ENCODE measurements around the gene SLAIN1. TPM values are rescaled to one million over a fixed set of nuclear protein-coding genes. Genes with fewer than 3 reads are reported as not detected.
"Not testable (repeated sequence)": the region's sequence is repeated elsewhere in the genome, so short reads cannot be mapped to it uniquely, and the experiment has no call there.

The SLAIN1 gene
- total and polyA plus RNA-seq, 2 donors (not counting 1 experiment from before 2014, with no cell fraction given) = 12.7 to 29.5 TPM

GRCh38 chr13:77660841-77661250 is 36.6 kb upstream of the SLAIN1 start:
- Mint-ChIP-seq H3K4me3 (no peak overlapping the region), H3K4me1 (no peaks in the 10 kb centered on the region), H3K9me3 (ENCODE audit: insufficient read depth) (no peaks in the 10 kb centered on the region), H3K27ac (no peak overlapping the region), H3K27me3 (no peaks in the 10 kb centered on the region)
- POLR2A ChIA-PET = no interaction called here
- Histone ChIP-seq H3K9me3 (ENCODE audit: control extremely low read depth in 1 of 3, control insufficient read depth in 2 of 3, insufficient read depth in 1 of 3, low read length in 2 of 3) (peaks cover 0 to 10% (median 0%) of the 10 kb centered on the region in 3 donors), H3K27ac (ENCODE audit: low read length in 2 of 2) (no peak overlapping the region), H3K79me2 (ENCODE audit: control insufficient read depth, insufficient read depth, low read length) (no peaks in the 10 kb centered on the region), H3K27me3 (replicated peaks in 1 of 4; ENCODE audit: control extremely low read depth in 1 of 4, control insufficient read depth in 3 of 4, insufficient read depth in 4 of 4, low read length in 3 of 4) (peaks cover 0 to 4% (median 0%) of the 10 kb centered on the region in 4 experiments), H3K9ac (ENCODE audit: low read length) (no peak overlapping the region), H2AFZ (ENCODE audit: insufficient read depth, low read depth, low read length, poor library complexity, severe bottlenecking) (no peak overlapping the region), H3K36me3 (replicated peaks in 1 of 2; ENCODE audit: control extremely low read depth in 1 of 2, control insufficient read depth in 1 of 2, extremely low read depth in 1 of 2, insufficient read depth in 2 of 2, low read length in 1 of 2) (no peaks in the 10 kb centered on the region), H3K4me2 (replicated peaks; ENCODE audit: low read depth, low read length, poor library complexity, severe bottlenecking) (no peak overlapping the region), H3K4me1 (ENCODE audit: control insufficient read depth in 2 of 2, insufficient read depth in 2 of 2, low read length in 2 of 2) (no peaks in the 10 kb centered on the region), H3K4me3 (ENCODE audit: control extremely low read depth in 1 of 5, extremely low read depth in 1 of 5, insufficient read depth in 1 of 5, low read depth in 2 of 5, low read length in 4 of 5) (no peak overlapping the region), H4K20me1 (ENCODE audit: control insufficient read depth, insufficient read depth, low read length, poor library complexity, severe bottlenecking) (no peaks in the 10 kb centered on the region)
- no peak for TF ChIP-seq EZH2 (IDR thresholded peaks at IDR 0.05; ENCODE audit: borderline replicate concordance, insufficient read depth, low read depth, low read length, poor library complexity, severe bottlenecking)
- TF ChIP-seq CTCF (IDR thresholded peaks at IDR 0.05) = no peak
- intact Hi-C loops (cut with micrococcal nuclease) = no loop called here
- DNase-seq (no peak), ATAC-seq (ENCODE audit: low read depth) (no peak)
- WGBS (ENCODE audit: insufficient coverage) = 89% methylated on average over 12 of the region's 15 CpGs
- CTCF ChIA-PET = no interaction called here

DNA sequence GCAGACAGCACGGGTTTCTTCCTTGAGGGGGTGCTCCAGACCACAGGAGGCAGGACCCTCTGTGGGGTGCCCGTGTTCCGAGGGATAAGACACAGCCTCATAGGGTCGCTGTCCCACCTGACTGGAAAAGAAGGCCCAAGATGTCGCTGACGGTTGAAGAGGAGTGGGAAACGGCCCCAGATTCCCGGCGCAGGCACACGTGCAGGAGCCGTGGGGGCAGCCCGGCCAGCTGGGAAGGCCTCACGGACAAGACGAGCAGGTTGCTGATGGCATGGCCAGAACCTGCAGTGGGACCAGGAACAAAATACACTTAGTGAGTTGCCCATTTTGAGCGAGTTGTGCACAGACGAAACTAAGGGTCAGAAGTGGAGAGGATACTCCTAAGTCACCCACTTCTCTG is 35.2 kb upstream of the SLAIN1 start:
- ATAC-seq (ENCODE audit: low read depth); H3K27me3 ChIP-seq (replicated peaks in 1 of 4; ENCODE audit: control extremely low read depth in 1 of 4, control insufficient read depth in 3 of 4, insufficient read depth in 4 of 4, low read length in 3 of 4); H3K36me3 ChIP-seq (replicated peaks in 1 of 2; ENCODE audit: control extremely low read depth in 1 of 2, control insufficient read depth in 1 of 2, extremely low read depth in 1 of 2, insufficient read depth in 2 of 2, low read length in 1 of 2); intact Hi-C loops (cut with micrococcal nuclease); H3K4me3 ChIP-seq (ENCODE audit: control extremely low read depth in 1 of 5, extremely low read depth in 1 of 5, insufficient read depth in 1 of 5, low read depth in 2 of 5, low read length in 4 of 5); H3K9ac ChIP-seq (ENCODE audit: low read length); H2AFZ ChIP-seq (ENCODE audit: insufficient read depth, low read depth, low read length, poor library complexity, severe bottlenecking); H4K20me1 ChIP-seq (ENCODE audit: control insufficient read depth, insufficient read depth, low read length, poor library complexity, severe bottlenecking); H3K9me3 ChIP-seq (ENCODE audit: control extremely low read depth in 1 of 3, control insufficient read depth in 2 of 3, insufficient read depth in 1 of 3, low read length in 2 of 3); H3K4me1 Mint-ChIP-seq; H3K4me1 ChIP-seq (ENCODE audit: control insufficient read depth in 2 of 2, insufficient read depth in 2 of 2, low read length in 2 of 2); POLR2A ChIA-PET; H3K4me3 Mint-ChIP-seq; H3K9me3 Mint-ChIP-seq (ENCODE audit: insufficient read depth); DNase-seq; H3K27ac ChIP-seq (ENCODE audit: low read length in 2 of 2); H3K4me2 ChIP-seq (replicated peaks; ENCODE audit: low read depth, low read length, poor library complexity, severe bottlenecking); H3K27ac Mint-ChIP-seq; H3K79me2 ChIP-seq (ENCODE audit: control insufficient read depth, insufficient read depth, low read length); CTCF ChIA-PET: not testable (repeated sequence)
- peaks cover 11% of the 10 kb centered on the region for H3K27me3 Mint-ChIP-seq
- WGBS (ENCODE audit: insufficient coverage) = 93% methylated on average over 14 of the region's 16 CpGs

DNA sequence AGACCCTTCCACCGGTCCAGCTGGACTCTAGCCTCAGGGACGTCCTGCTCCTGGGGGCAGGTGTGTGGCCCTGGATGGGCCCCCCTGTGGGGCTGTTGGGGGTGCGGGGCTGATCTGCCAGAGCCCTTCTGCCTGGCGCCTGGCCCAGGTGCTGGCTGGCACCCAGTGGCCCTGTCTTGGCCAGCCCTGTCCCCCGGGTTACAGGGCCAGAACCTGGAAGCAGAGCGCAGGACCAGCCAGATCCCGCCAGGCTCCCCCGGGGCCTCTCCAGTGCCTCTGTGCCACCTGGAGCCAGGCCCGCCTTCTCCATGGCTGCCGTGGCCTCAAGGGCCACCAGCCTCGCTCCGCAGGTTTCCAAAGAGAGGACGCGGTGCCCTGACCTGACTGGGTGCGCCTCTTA is 34.7 kb upstream of the SLAIN1 start:
- H3K4me3 Mint-ChIP-seq = not testable (repeated sequence)

More for the DNA sequence above, 34.7 kb upstream of the SLAIN1 start:
- H3K9ac ChIP-seq (ENCODE audit: low read length); H3K9me3 ChIP-seq (ENCODE audit: control extremely low read depth in 1 of 3, control insufficient read depth in 2 of 3, insufficient read depth in 1 of 3, low read length in 2 of 3); H3K27me3 ChIP-seq (replicated peaks in 1 of 4; ENCODE audit: control extremely low read depth in 1 of 4, control insufficient read depth in 3 of 4, insufficient read depth in 4 of 4, low read length in 3 of 4); H3K79me2 ChIP-seq (ENCODE audit: control insufficient read depth, insufficient read depth, low read length); intact Hi-C loops (cut with micrococcal nuclease); H4K20me1 ChIP-seq (ENCODE audit: control insufficient read depth, insufficient read depth, low read length, poor library complexity, severe bottlenecking); ATAC-seq (ENCODE audit: low read depth); H3K4me3 ChIP-seq (ENCODE audit: control extremely low read depth in 1 of 5, extremely low read depth in 1 of 5, insufficient read depth in 1 of 5, low read depth in 2 of 5, low read length in 4 of 5); POLR2A ChIA-PET; H3K27ac Mint-ChIP-seq; H3K4me1 Mint-ChIP-seq; DNase-seq; H2AFZ ChIP-seq (ENCODE audit: insufficient read depth, low read depth, low read length, poor library complexity, severe bottlenecking); H3K4me2 ChIP-seq (replicated peaks; ENCODE audit: low read depth, low read length, poor library complexity, severe bottlenecking); H3K4me1 ChIP-seq (ENCODE audit: control insufficient read depth in 2 of 2, insufficient read depth in 2 of 2, low read length in 2 of 2); CTCF ChIA-PET; H3K36me3 ChIP-seq (replicated peaks in 1 of 2; ENCODE audit: control extremely low read depth in 1 of 2, control insufficient read depth in 1 of 2, extremely low read depth in 1 of 2, insufficient read depth in 2 of 2, low read length in 1 of 2); H3K27ac ChIP-seq (ENCODE audit: low read length in 2 of 2); H3K9me3 Mint-ChIP-seq (ENCODE audit: insufficient read depth): not testable (repeated sequence)
- H3K27me3 Mint-ChIP-seq = peaks cover 12% of the 10 kb centered on the region
- 97% methylated on average over 4 of the region's 15 CpGs for WGBS (ENCODE audit: insufficient coverage)
